Colonic mucosa (tissue), 4 donors: ENCODE results near the gene CAMTA1. TPM values are rescaled to one million over a fixed set of nuclear protein-coding genes. Genes with fewer than 3 reads are reported as not detected.

ENCODE experiments used
- DNase-seq: peaks from one replicate; pipeline ENCODE4 v3.0.0-alpha.2; 2020
- H3K27ac ChIP-seq: fragments of 200-600 bp; one replicate; pipeline ENCODE4 v1.8.0; 2021
- H3K27me3 ChIP-seq: fragments of 200-600 bp; one replicate; pipeline ENCODE4 v1.8.0; 2021
- H3K36me3 ChIP-seq: fragments of 200-600 bp; one replicate; pipeline ENCODE4 v1.8.0; 2021
- H3K4me1 ChIP-seq: fragments of 200-600 bp; one replicate; pipeline ENCODE4 v1.8.0; 2021; ENCODE audit warnings: mild to moderate bottlenecking
- H3K4me3 ChIP-seq: fragments of 200-600 bp; one replicate; pipeline ENCODE4 v1.8.0; 2021
- H3K9ac ChIP-seq, 2 donors: one replicate each; pipeline ENCODE4 v1.7.0; 2013; ENCODE audit warnings: control low read depth in 2 of 2, low read depth in 2 of 2, low read length in 2 of 2
- H3K9me3 ChIP-seq: fragments of 200-600 bp; one replicate; pipeline ENCODE4 v1.8.0; 2021
- CTCF ChIP-seq: fragments of 200-600 bp; IDR thresholded peaks from one replicate; pipeline ENCODE4 v1.8.0; 2022; ENCODE audit warnings: antibody characterized with exemption, mild to moderate bottlenecking
- intact Hi-C: fragments of 100-400 bp; cut with DNase I; formaldehyde crosslinking; loops from one replicate; pipeline ENCODE4 v1.14.1; 2022
- total RNA-seq, 2 donors: library from RNA; stranded (reverse); fragmentation: NEBNext Ultra II Directional in 1 of 2; extraction: Animal tissue kit (Norgen Biotek cat#: 25700) in 1 of 2; gene quantifications; one replicate each; pipeline ENCODE4 v1.2.1, GENCODE V29; 2021
- donor health status: healthy.
- donor health status: DM: no; HTN: no; CAD: no.
- donor health status: DM: no; HTN: no; CAD: no.

Gene CAMTA1
- total RNA-seq, 2 donors from 2014 or later: 76.8 to 92.8 TPM

GRCh38 chr1:6967431-6968111 lies 182.3 kb downstream of the CAMTA1 start:
- no peaks in the 10 kb centered on the region for H3K27me3 ChIP-seq
- no peak for DNase-seq
- intact Hi-C loops: no loop called here

GRCh38 chr1:6969106-6969505 lies 183.9 kb downstream of the CAMTA1 start:
- Histone ChIP-seq H3K9ac (no peak overlapping the region), H3K9me3 (no peaks in the 10 kb centered on the region), H3K4me3 (no peak overlapping the region), H3K36me3 (no peaks in the 10 kb centered on the region), H3K27me3 (no peaks in the 10 kb centered on the region), H3K27ac (no peak overlapping the region), H3K4me1 (no peaks in the 10 kb centered on the region)
- no peak for TF ChIP-seq CTCF
- intact Hi-C loops: no loop called here
- no peak for DNase-seq

More at GRCh38 chr1:6967431-6968111, 182.3 kb downstream of the CAMTA1 start:
- H3K9me3 ChIP-seq: no peaks in the 10 kb centered on the region
- H3K27ac ChIP-seq: no peak overlapping the region
- H3K9ac ChIP-seq: no peak overlapping the region
- H3K36me3 ChIP-seq: no peaks in the 10 kb centered on the region
- TF ChIP-seq CTCF: no peak
- H3K4me3 ChIP-seq: no peak overlapping the region
- H3K4me1 ChIP-seq: no peaks in the 10 kb centered on the region

DNA sequence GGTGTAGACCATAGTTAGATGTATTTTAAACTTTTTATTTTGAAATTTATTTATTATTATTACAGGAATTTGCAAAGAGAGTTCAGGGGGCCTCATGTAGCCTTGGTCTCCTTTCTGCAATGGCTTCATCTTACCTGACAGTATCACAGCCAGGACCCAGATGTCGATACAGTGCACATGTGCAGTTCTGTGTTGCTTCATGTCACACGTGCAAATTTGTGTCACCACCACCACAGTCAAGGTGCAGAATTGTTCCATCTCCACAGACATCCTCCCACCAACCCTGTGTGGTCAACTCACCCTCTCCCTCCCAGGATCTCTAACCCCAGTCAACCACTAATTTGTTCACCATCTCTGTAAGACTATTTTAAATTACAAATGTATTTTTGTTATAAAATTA lies 184.5 kb downstream of the CAMTA1 start:
- Histone ChIP-seq H3K4me3 (no peak overlapping the region), H3K36me3 (no peaks in the 10 kb centered on the region), H3K9ac (no peak overlapping the region), H3K4me1 (no peaks in the 10 kb centered on the region), H3K27me3 (no peaks in the 10 kb centered on the region), H3K27ac (no peak overlapping the region), H3K9me3 (no peaks in the 10 kb centered on the region)
- intact Hi-C loops: no loop called here
- no peak for TF ChIP-seq CTCF
- DNase-seq: no peak

- intact Hi-C loops: no loop called here
- Histone ChIP-seq H3K9ac (no peak overlapping the region), H3K27me3 (no peaks in the 10 kb centered on the region), H3K27ac (no peak overlapping the region), H3K36me3 (no peaks in the 10 kb centered on the region), H3K9me3 (no peaks in the 10 kb centered on the region), H3K4me3 (no peak overlapping the region), H3K4me1 (no peaks in the 10 kb centered on the region)
- DNase-seq: no peak
- TF ChIP-seq CTCF: no peak
Observed at GRCh38 chr1:6970221-6970620, 185.0 kb downstream of the CAMTA1 start.

GRCh38 chr1:6971048-6971447 lies 185.8 kb downstream of the CAMTA1 start:
- no peaks in the 10 kb centered on the region for H3K4me1 ChIP-seq
- intact Hi-C loops: no loop called here
- no peak overlapping the region for H3K27ac ChIP-seq
- no peak overlapping the region for H3K9ac ChIP-seq
- no peak overlapping the region for H3K4me3 ChIP-seq
- H3K9me3 ChIP-seq: no peaks in the 10 kb centered on the region
- H3K27me3 ChIP-seq: no peaks in the 10 kb centered on the region
- no peak for TF ChIP-seq CTCF
- no peaks in the 10 kb centered on the region for H3K36me3 ChIP-seq
- DNase-seq: no peak
